NCI-H146 treated with DMSO at 0.1 percent for 48 hours (cell line): Measurements from ENCODE around the gene EPB41L4B.

Experiments
- DNase-seq: peaks from one replicate; lab custom pipeline; 2025; ENCODE audit not compliant: unreplicated experiment; lab: John Stamatoyannopoulos, UW

Gene EPB41L4B

DNA sequence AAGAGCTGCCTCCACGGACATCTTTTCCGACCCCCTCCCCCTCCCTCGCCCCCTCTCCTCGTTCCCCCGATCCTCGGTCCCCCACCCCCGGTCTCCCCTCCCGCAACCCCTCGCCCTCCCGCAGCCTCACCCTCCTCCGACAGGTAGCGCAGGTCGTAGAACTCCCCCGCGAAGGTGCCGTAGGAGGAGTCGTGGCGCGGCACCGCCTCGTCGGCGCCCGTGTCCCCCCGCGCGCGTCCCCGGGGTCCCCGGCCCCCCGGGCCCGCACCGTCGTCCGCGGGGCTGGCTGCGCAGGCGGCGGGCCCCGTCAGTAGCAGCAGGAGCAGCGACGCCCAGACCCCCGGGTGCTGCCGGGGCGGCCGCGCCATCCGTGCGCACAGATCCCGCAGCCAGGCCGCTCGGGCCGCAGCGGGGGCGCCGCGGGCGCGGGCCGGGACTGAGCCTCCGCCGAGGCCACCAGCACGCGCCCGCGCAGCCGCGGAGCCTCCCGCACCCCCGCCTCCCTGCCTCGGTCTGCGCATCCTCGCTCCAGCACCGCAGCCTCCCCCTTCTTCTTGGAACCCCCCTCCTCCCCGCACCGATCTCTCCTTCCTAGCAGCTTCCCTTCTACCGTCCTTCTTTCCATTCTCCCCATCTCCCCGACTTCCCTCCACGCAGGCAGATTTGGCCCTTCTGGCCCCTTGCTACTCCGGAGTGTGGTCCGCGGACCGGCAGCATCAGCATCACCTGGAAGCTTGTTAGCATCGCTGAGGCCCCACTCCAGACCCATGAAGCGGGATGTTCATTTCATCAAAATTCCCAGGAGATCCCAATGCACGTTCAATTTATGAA, 153.9 kb downstream of the EPB41L4B start, which contains the start of gene FRRS1L:
Gene FRRS1L, minus strand, starts transcription at position 479 of the 831 bp plus-strand sequence. Its CDS starts 111 bp downstream, at position 368.
- DNase-seq: no peak

DNA sequence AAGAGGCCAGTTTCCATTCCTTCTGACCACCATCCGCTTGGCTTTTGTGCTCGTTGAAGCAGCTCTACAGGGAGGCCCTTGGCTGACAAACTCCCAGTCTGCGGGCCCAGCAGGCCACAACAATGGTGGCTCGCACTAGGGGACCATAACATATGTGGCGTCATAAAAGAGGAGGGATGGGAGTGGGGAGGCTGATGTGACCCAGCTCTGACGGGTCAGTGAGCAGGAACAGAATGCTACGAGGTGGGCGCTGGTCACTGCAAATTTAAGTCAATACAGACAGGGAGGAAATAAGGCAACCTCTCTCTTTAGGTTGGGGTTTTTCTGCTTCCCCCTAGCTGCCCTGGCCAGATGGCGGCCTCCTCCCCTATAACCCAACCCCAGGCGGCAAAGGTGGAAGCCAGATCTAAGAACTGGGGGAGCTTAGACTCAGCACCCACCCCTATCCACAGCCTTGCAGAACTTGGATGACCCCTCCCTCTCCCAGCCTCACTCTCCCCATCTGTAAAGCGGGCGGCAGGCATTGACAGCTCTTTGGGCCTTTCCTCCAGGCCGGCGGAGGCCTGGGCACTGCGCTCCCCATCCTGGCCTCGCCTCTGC, 154.6 kb downstream of the EPB41L4B start:
- peak; percentile 53 for DNase-seq

DNA sequence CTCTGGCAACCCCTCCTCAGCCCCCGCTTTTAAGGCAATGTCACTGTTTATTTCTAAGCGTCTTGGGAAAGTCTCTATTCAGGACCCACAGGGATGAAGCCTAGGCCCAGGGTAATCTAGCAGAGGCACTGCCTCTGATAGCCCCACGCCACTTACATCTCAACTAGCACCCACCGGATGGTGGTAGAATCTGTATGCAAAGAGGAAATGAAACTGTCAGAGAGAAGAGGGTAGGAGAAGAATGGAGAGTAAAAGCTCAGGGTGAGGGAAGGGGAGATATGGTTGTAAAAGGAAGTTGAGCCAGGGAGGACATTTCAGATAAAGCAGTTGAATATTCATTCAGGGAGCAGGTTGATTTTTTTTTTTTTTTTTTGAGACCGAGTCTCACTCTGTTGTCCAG, 156.8 kb downstream of the EPB41L4B start:
- no peak for DNase-seq

DNA sequence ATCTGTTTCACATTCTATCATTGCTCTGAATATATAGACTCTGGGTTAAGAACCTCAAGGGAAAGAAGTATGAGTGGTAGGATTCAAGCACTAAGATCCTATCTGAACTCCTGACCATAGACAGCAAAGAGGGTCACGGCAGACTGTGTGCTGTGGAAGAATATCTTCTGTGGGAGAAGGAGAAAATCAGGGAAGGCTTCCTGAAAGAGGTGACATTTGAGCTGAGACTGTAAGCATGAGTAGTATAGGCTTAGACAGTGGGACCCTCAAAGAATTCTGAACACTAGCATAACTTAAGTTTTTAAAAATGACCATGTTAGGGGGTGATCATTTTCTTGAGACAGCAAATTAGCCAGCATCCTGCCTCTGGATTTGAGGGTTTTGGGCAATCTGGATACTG, 157.7 kb downstream of the EPB41L4B start:
- no peak for DNase-seq

DNA sequence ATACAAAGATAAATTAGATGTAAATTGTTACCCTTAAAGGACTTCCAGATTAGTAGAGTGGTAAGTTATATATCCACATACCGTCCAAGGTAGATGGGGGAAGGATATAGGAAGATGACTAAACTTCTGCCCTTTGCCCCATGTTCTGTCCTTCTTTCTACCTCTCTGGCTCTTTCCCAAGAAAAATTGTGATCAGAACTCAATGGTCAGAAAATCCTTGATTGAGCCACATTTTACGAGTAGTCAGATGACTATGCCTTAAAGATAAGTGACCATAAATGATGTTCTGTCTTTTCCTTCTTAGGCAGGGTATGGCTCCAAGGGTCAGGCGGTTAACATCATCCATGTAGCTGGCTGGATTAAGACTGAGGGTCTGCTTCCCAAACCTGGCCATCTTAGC, 158.2 kb downstream of the EPB41L4B start:
- no peak for DNase-seq

DNA sequence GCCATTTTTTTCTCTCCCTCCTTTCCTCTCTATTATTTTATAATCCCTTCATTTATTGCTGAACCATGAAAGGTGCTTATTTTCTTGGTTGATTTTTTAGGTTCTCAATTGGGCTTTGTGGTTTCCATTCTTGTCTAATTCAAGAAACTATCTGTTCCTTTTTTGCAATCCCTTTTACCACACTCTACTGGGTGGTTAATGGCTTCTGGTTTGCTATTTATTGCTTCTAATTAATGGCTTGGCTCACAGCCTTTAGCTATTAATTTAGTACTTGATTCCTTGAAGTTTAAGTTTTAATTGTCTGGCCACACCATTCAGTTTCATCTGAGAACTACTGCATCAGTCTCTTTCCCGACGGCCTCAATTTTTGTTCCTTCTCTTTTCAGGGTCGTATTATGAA, 159.4 kb downstream of the EPB41L4B start:
- DNase-seq: no peak

DNA sequence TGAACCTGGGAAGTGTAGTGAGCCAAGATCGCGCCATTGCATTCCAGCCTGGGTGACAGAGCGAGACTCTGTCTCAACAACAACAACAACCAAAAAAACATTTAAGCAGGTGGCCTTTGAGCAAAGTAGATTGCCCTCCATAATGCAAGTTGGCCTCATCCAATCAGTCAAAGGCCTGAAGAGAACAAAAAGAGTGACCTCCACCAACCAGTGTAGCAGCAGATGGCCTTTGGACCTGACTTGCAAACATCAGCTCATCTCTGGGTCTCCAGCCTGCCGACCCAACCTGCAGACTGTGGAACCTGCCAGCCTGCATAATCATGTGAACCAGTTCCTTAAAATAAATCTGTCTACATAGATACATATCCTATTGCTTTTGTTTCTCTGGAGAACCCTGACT, 161.3 kb downstream of the EPB41L4B start:
- no peak for DNase-seq

DNA sequence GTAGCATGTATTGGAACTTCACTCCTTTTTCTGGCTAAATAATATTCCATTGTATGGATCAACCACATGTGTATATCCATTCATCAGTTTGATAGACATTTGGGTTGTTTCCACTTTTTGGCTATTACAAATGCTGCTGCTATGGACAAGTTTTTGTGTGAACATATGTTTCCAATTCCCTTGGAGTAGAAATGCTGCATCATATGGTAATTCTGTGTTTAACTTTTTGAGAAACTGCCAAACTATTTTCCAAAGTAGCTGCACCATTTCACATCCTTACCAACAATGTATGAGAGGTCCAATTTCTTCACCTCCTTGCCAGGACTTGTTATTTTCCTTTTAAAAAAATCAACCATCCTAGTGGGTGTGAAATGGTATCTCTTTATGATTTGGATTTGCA, 162.2 kb downstream of the EPB41L4B start:
- DNase-seq: no peak

DNA sequence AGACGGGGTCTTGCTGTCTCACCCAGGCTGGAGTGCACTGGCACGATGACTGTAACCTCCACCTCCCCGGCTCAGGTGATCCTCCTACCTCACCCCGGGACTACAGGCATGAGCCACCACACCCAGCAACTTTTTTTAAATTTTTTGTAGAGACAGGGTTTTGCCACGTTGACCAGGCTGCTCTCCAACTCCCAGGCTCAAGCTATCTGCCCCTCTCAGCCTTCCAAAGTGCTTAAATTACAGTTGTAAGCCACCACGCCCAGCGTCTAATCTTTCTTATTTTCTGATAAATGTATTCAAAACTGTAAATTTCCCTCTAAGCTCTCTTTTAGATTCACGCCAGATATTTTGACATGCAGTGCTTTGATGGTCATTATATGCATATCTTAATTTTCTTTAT, 164.2 kb downstream of the EPB41L4B start:
- DNase-seq: no peak

DNA sequence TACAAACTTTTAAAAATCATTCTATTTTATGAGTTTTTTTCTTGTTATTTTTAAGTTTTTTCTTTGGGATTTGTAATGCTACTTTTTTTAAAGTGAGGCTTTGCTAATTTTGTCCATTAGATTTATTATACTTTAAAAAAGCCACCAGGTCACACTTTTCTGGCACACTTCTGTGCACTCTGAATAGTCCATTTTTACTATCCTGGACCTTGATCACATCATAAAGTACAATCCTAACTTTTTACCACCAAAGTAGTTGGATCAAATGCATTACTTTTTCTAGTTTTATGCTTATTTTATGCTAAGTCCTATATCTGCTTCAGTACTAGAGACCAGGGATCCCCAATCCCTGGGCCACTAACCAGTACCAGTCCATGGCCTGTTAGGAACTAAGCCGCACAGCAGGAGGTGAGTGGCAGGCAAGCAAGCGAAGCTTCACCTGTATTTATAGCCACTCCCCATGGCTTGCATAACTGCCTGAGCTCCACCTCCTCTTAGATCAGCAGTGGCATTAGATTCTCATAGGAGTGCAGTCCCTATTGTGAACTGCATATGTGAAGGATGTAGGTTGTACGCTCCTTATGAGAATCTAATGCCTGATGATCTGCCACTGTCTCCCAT, 169.8 kb downstream of the EPB41L4B start:
- no peak for DNase-seq

DNA sequence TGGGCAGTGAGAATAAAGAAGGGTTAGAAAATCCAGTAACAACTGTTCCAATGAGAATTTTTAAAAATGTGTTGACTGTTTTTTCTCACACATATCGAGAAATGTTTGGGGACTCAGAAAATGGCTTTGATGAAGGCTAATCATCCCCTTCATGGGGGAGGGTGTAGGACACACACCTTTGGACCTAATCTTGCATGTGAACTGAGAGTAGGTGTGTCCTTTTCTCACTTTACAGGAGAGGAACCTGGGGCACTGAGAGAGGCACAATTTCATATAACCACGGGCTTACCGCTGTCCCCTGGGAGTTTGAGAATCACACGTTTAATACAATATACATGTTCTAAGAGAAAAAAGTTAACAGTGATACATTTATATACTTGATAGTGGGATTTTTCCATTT, 171.1 kb downstream of the EPB41L4B start:
- no peak for DNase-seq

DNA sequence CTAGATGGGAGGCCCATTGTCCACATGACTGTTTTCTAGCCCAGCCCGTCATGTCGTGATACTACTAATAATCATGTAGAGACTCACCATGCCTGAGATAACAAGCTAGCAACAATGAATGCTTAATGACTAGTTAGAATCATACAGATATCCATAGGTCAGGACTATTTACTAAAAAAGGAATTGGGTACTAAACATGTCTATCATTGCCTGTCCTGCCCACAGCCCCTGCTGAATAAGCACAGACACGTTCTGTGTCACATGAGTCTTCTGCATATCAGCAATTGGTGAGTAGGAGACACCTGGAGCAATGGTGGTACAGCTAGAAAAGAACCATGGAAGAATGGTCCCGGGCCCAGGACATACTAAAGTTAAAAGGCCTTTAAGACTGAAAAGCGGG, 171.8 kb downstream of the EPB41L4B start:
- DNase-seq: no peak

DNA sequence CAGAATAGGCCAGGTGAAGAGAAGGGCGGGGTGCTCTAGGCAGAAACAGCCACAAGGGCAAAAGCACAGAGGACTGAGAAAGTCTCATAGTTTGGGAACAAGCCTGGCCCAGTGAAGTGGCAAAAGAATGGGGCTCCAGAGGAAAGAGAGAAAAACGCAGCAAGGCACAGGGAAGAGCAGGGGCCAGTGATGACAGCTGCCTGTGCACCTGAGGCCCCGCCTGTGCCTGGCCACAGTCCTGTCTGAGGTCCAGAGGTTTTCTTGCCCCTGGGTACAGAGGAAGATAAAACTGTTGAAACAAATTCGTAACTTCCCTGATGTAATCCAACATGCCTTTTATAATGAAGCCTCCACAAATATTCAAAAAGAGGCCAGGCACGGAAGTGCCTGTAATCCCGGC, 175.8 kb downstream of the EPB41L4B start:
- no peak for DNase-seq

DNA sequence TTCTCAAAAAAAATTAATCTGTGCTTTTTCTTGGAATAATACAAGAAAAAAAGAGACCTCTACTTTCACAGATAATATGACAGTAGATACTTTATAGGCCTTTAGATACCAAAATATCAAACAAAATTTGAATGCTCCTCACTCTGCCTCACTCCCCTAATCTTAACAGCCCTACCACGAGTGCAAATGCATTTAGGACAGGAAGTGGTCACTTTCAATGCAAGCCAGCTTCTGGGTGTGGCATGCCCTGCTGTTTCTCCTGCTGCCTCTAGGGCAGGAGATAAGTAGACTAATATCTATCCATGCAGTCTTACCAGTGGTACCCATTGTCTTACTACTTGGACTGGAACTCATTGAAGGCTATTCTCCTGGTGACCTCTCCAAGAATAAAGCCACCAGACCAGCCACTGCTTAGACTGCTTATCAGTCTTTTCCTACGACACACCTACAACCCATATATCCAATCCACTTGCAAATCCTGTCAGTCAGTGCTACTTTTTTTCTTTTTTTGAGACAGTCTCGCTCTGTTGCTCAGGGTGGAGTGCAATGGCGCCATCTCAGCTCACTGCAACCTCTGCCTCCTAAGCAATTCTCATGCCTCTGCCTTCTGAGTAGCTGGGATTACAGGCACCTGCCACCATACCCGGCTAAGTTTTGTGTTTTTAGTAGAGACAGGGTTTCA, 176.8 kb downstream of the EPB41L4B start:
- no peak for DNase-seq

DNA sequence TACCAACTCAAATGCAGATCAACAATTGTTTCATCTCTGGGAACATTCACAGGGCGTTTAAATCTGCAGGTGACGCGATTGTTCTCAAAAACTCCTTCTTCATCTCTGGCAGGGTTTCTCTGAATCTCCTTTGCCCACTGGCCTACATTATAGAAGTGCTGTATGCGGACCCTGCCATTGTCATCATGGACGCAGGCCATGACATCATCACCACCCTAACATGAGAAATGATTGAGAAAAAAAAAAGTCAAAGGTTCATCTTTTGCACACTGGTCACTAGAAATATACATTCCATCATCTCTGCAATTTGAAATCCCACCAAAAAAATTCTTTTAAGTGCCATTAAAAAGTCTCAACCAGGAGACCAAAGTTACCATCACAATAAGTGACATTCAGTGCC, 179.5 kb downstream of the EPB41L4B start:
- no peak for DNase-seq

DNA sequence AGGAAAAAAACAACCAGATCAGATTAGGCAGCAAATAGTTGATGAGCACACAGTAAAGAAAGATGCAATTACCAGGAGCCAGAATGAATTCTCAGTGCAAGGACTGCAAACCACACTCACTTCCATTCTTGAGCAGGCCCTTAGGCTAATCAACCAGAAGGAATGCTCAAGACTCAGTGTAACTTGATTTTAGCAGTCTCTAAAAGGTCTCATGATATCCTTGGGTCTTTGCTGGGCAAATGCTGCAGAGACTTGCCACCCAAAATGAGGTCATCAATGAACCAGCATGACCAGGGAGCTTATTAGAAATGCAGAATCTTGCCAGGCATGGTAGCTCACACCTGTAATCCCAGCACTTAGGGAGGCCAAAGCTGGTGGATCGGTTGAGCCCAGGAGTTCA, 181.0 kb downstream of the EPB41L4B start:
- DNase-seq: no peak

DNA sequence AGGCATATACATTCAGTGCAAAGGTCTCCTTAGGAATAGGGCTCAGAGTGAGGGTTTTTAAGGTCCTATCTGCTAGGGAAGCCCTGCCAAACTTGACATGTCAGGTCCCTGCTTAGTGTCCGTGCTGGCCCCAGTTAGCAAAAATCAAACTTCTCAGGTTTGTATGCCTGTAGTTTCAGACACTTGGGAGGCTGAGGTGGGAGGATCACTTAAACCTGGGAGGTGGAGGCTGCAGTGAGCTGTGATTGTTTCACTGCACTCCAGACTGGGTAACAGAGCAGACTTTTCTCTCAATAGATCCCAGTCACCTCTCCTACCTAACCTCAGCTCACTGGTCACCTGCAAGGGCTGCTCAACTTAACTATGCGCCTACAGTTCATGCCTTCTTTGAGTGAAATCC, 182.4 kb downstream of the EPB41L4B start:
- DNase-seq: no peak

DNA sequence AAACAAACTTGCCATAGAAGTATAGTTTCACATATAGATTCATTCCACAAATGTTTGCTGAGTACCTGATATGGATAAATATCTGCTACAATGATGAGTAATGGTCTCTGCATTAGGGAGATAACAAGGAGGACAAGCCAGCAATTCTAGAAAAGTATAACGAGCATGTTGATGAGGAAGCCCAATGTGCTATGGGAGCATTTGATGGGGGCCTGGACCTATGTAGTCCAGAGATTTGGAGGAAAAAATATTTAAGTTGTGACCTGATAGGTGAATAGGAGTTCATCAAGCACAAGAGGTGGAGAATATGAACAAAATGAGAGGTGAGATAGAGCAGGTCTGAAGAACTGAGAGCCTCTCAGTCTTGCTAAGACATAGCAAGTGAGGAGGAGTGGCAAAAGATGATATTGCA, 186.7 kb downstream of the EPB41L4B start:
- no peak for DNase-seq

DNA sequence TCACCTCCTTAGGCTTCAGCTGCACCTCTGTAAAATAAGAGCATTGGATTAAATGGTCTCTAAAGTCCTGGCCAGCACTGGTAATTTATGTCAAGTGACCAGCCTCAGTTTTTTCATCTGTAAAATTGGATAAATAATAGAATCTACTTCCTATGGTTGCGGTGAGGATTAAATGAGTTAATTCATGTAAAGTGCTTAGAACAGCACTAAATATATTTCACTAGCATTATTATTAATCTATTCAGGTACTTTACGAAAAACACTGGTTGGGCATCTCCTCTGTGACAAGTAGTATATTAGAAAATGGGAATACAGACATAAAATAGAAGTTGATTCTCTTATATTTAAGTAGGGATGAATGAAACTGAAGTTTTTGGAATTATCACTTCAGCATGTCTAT, 187.3 kb downstream of the EPB41L4B start:
- no peak for DNase-seq

DNA sequence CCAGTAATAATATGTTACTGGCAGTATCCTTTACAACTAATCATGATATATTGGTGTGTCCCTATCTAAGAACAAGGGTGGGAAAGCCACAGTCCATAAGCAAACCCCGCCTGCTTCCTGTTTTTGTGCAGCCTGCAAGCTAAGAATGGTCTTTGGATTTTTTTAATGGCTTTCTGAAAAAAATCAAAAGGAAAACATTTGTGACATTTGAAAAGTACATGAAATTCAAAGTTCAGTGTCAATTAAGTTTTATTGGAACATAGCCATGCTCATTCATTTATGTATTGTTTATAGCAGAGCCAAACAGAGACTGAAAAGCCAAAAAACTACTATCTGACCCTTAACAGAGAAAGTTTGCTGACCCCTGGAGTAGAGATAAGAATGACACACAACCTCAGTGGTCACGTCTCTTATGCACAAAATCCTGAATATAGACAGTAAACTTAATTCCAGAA, 188.3 kb downstream of the EPB41L4B start:
- DNase-seq: no peak

DNA sequence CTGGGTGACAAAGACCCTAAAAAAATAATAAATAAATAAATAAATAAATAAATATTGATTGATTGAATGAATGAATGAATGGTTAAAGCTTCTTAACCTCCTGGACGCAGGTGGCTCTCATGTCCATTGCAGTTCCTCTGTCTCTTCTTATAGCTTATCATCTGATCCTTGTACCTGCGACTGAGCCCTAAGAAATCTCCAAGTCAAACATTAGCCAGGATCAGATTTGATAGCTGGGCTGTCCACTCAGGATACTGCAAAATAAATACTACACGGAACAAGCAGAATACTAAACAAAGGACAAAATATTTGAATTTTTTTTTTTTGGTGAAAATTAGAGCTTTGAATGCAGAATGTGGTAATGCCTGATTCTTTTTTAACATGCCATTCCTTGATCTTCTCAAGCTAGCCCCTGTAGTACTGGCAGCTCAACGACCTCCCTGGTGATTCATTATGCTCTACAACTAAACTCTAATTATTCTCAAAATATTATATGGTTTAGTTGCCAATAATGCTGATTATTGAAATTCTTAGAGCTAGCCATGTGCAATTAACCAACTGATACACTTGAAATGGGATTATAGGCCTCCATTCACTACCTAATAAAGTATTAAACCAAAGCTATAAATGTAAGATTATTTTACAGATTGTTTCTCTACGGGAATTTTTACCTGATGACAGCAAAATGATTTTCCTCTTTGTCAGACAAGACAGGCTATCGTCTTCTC, 191.2 kb downstream of the EPB41L4B start:
- no peak for DNase-seq
